Measurements from ENCODE around the gene AAR2. TPM values are rescaled to one million over a fixed set of nuclear protein-coding genes. Genes with fewer than 3 reads are reported as not detected.

AAR2 gene
- total RNA-seq, 1 experiment from 2014 or later = 26.1 TPM

DNA sequence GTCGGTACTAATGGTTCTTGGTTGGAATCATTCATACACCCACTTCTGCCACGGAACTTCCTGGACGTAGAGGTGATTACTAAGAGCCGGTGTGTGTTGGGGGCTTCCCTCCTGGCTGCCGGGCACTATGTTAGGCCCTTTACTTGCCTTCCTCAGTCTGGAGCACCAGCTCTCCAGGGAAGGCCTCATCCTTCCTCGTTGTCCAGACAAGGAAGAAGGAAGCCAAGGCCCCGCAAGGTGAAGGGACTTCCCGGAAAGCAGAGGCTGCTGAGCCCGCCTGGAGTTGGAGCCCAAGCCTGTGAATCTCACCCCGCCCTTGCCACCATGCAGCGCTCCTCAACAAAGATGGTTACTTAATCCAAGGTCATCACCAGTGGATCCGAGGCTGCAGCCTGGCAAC lies 26.2 kb downstream of the AAR2 start:
- POLR2A ChIA-PET = no interaction called here

DNA sequence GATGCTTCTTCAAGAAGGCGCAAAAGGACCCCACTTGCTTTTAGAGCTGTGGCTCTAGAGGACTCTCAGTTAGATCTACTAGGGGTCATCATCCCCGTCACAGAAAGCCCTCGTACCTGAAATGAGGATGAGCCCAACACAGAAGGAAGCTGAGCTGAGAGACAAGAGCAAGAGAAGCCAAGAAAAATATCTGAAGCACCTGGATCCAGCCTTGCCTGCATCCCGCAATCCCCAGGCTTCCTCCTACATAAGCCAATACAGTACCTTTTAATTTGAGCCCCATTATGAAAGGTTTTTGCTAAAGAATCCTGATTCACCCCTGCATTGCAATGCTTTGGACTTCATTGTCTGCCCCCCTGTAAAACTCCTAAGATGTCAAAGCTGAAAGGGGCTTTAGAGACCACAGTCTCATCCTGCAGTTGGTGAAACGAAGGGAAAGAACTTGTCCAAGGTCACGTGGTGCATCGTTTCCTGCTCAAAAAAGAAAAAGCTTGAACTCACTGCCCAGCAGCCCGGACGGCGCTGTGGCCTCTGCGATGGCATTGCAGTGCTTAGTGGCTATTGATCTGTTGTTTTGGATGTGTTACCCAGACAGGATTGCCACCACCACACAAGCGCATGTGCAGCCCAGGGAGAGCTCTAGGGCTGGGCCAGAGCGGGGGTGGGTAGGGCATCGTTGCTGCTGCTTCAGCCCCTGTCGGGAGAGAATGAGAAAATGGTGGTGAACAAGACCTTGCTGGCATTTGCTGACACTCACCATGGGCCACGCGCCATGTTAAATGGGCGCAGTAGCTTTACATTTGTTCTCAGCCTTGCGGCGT lies 28.4 kb downstream of the AAR2 start:
- Histone ChIP-seq H3K4me3 (ENCODE audit: low read depth in 2 of 2, low read length in 2 of 2) (no peak overlapping the region), H3K4me1 (ENCODE audit: control insufficient read depth, insufficient read depth, low read length) (no peaks in the 10 kb centered on the region), H3K27me3 (ENCODE audit: control insufficient read depth, insufficient read depth, low read length) (no peaks in the 10 kb centered on the region), H3K9me3 (ENCODE audit: control insufficient read depth, insufficient read depth, low read depth, low read length) (no peaks in the 10 kb centered on the region), H3K27ac (ENCODE audit: low read length) (no peak overlapping the region), H3K36me3 (ENCODE audit: control insufficient read depth, insufficient read depth, low read length) (no peaks in the 10 kb centered on the region)
- intact Hi-C loops (cut with micrococcal nuclease; ENCODE audit: unreplicated experiment) (no loop called here), in situ Hi-C loops (cut with HindIII; ENCODE audit: low pct_unique_long_range_greater_than_20kb, low sequenced_read_pairs) (no loop called here)
- DNase-seq (ENCODE audit: low read depth, low spot score) (no peak), ATAC-seq (no peak)
- CTCF ChIA-PET = interaction anchor here (0.6 kb wide), 3 partner anchors 51 to 108 kb away, joined by 3 to 6 read pairs (median 4); no protein-coding TSS in a partner anchor
- POLR2A ChIA-PET = interaction anchor here (0.6 kb wide), 1 partner anchor 57 kb away, joined by 3 read pairs; no protein-coding TSS in a partner anchor
- no TSS peak for BruUV-seq (replicated peaks)
- TF ChIP-seq POLR2AphosphoS5 (IDR thresholded peaks at IDR 0.05; ENCODE audit: low read depth, low read length) (no peak), SIN3A (IDR thresholded peaks at IDR 0.05; ENCODE audit: borderline replicate concordance, insufficient read depth, low read depth, low read length) (no peak), TCF7L2 (IDR thresholded peaks at IDR 0.05; ENCODE audit: low read depth, low read length) (no peak)
- TF ChIP-seq, protein P1, sequence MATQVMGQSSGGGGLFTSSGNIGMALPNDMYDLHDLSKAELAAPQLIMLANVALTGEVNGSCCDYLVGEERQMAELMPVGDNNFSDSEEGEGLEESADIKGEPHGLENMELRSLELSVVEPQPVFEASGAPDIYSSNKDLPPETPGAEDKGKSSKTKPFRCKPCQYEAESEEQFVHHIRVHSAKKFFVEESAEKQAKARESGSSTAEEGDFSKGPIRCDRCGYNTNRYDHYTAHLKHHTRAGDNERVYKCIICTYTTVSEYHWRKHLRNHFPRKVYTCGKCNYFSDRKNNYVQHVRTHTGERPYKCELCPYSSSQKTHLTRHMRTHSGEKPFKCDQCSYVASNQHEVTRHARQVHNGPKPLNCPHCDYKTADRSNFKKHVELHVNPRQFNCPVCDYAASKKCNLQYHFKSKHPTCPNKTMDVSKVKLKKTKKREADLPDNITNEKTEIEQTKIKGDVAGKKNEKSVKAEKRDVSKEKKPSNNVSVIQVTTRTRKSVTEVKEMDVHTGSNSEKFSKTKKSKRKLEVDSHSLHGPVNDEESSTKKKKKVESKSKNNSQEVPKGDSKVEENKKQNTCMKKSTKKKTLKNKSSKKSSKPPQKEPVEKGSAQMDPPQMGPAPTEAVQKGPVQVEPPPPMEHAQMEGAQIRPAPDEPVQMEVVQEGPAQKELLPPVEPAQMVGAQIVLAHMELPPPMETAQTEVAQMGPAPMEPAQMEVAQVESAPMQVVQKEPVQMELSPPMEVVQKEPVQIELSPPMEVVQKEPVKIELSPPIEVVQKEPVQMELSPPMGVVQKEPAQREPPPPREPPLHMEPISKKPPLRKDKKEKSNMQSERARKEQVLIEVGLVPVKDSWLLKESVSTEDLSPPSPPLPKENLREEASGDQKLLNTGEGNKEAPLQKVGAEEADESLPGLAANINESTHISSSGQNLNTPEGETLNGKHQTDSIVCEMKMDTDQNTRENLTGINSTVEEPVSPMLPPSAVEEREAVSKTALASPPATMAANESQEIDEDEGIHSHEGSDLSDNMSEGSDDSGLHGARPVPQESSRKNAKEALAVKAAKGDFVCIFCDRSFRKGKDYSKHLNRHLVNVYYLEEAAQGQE (IDR thresholded peaks at IDR 0.05; ENCODE audit: insufficient read depth in 1 of 2, low read depth in 2 of 2, low read length in 1 of 2) = no peak
- TF ChIP-seq, protein P2, sequence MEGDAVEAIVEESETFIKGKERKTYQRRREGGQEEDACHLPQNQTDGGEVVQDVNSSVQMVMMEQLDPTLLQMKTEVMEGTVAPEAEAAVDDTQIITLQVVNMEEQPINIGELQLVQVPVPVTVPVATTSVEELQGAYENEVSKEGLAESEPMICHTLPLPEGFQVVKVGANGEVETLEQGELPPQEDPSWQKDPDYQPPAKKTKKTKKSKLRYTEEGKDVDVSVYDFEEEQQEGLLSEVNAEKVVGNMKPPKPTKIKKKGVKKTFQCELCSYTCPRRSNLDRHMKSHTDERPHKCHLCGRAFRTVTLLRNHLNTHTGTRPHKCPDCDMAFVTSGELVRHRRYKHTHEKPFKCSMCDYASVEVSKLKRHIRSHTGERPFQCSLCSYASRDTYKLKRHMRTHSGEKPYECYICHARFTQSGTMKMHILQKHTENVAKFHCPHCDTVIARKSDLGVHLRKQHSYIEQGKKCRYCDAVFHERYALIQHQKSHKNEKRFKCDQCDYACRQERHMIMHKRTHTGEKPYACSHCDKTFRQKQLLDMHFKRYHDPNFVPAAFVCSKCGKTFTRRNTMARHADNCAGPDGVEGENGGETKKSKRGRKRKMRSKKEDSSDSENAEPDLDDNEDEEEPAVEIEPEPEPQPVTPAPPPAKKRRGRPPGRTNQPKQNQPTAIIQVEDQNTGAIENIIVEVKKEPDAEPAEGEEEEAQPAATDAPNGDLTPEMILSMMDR (IDR thresholded peaks at IDR 0.05) = no peak

More for the DNA sequence above, 26.2 kb downstream of the AAR2 start:
- CTCF ChIA-PET = no interaction called here
- Histone ChIP-seq H3K27ac (ENCODE audit: low read length) (no peak overlapping the region), H3K4me3 (ENCODE audit: low read depth in 2 of 2, low read length in 2 of 2) (no peak overlapping the region), H3K36me3 (ENCODE audit: control insufficient read depth, insufficient read depth, low read length) (no peaks in the 10 kb centered on the region), H3K27me3 (ENCODE audit: control insufficient read depth, insufficient read depth, low read length) (no peaks in the 10 kb centered on the region), H3K4me1 (ENCODE audit: control insufficient read depth, insufficient read depth, low read length) (no peaks in the 10 kb centered on the region), H3K9me3 (ENCODE audit: control insufficient read depth, insufficient read depth, low read depth, low read length) (no peaks in the 10 kb centered on the region)
- TF ChIP-seq, protein P1 (IDR thresholded peaks at IDR 0.05; ENCODE audit: insufficient read depth in 1 of 2, low read depth in 2 of 2, low read length in 1 of 2) = no peak
- TF ChIP-seq SIN3A (IDR thresholded peaks at IDR 0.05; ENCODE audit: borderline replicate concordance, insufficient read depth, low read depth, low read length) = no peak
- no peak for TF ChIP-seq POLR2AphosphoS5 (IDR thresholded peaks at IDR 0.05; ENCODE audit: low read depth, low read length)
- TF ChIP-seq, protein P2 (IDR thresholded peaks at IDR 0.05) = no peak
- TF ChIP-seq TCF7L2 (IDR thresholded peaks at IDR 0.05; ENCODE audit: low read depth, low read length) = no peak
- ATAC-seq (no peak), DNase-seq (ENCODE audit: low read depth, low spot score) (no peak)
- in situ Hi-C loops (cut with HindIII; ENCODE audit: low pct_unique_long_range_greater_than_20kb, low sequenced_read_pairs) (no loop called here), intact Hi-C loops (cut with micrococcal nuclease; ENCODE audit: unreplicated experiment) (no loop called here)
- no TSS peak for BruUV-seq (replicated peaks)

All from Panc1 (cell line).